ENCODE measurements around the gene CDC26. TPM values are rescaled to one million over a fixed set of nuclear protein-coding genes. Genes with fewer than 3 reads are reported as not detected.

CDC26 gene
- total RNA-seq (10 to 100 TPM; 29.0 to 39.1 (median 37.0) TPM), polyA plus RNA-seq (50.0 TPM)
- long read RNA-seq, donor 1, transcript CDC26-201 (4 exons, 872 nt): major isoform, 14 of 26 reads
- long read RNA-seq, donor 1, partial matches to known transcripts: 0 of 26 reads
- long read RNA-seq, donor 1, other reads (novel, unspliced or antisense): 11 of 26 reads
- long read RNA-seq, donor 2, transcript CDC26-201 (4 exons, 872 nt): major isoform, 12 of 21 reads
- long read RNA-seq, donor 2, partial matches to known transcripts: 3 of 21 reads
- long read RNA-seq, donor 2, other reads (novel, unspliced or antisense): 6 of 21 reads
- long read RNA-seq, donor 3, transcript CDC26-201 (4 exons, 872 nt): major isoform, 12 of 43 reads
- long read RNA-seq, donor 3, partial matches to known transcripts: 2 of 43 reads
- long read RNA-seq, donor 3, other reads (novel, unspliced or antisense): 29 of 43 reads
- long read RNA-seq, donor 4, transcript CDC26-201 (4 exons, 872 nt): major isoform, 15 of 20 reads
- long read RNA-seq, donor 4, partial matches to known transcripts: 1 of 20 reads
- long read RNA-seq, donor 4, other reads (novel, unspliced or antisense): 4 of 20 reads

DNA sequence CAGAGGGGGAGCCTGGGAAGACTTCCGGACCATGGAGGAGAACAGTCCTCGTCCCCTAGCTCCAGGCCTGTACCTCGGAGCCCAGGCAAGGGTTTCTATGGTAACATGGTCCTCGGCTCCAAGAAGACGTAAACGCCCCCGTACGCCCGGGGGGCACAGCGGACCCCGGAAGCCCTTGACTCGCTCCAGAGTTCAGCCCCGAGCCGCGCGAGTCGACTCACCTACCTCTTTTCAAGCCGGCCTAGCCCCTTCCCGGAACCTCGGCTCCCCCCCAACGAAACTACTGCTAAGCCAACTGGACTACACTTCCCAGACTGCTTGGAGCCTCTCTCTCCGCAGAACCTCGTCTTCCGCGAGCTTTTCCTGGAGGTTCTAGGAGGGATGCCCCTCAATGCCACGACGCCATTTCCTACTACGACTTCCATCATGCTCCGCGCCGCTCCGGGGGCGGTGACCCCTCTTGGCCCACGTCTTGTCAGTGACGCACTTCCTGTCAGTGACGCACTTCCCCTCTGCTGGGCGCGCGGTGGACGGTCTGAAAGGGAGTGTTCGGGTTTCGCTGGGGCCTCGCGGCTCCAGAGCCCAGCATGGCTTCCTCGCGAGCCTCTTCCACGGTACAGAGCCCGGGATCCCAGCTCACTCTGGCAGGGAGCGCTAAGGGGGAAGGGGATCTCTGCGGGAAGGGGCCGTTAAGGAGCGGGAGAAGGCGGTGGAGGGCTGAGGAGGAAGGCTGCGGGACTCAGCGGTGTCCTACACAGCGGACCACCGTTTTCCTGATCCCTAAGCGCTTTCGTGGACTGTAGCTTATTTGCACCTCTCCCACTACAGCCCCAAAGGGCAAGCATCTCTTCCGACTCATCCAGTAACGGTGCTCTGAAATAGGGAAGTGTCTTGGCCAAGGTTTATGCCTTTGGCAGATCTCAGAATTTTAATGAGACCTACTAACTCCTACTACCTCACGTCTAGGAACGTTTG, at the start of gene CDC26, which contains the start of gene PRPF4:
TSS of gene CDC26 (minus strand) at position 416 of the 975 bp plus-strand sequence. CDS start 3,065 bp downstream, outside the sequence.
TSS of gene PRPF4 (plus strand) at position 502 of the 975 bp plus-strand sequence. CDS start at position 588, 86 bp downstream.
- WGBS: under 1% methylated on average over 63 of the region's 63 CpGs
- Histone ChIP-seq H3K9me3 (ENCODE audit: control insufficient read depth, low read length) (no peaks in the 10 kb centered on the region), H3K27me3 (ENCODE audit: control insufficient read depth, insufficient read depth) (no peaks in the 10 kb centered on the region), H3K27ac (ENCODE audit: low read length) (peak within 1 kb of the TSS; percentile 91), H3K4me1 (ENCODE audit: control insufficient read depth, insufficient read depth, low read length) (no peaks in the 10 kb centered on the region), H3K4me3 (ENCODE audit: low read length) (peak within 1 kb of the TSS; percentile 81)
- ATAC-seq: peak; percentile 98 to 99
- intact Hi-C loops (cut with DNase I): loop anchor here in 1 of 4 donors (10.0 kb wide), 1 partner anchor 129 kb away; the partner anchor contains the start of gene ALAD
- peak; percentile 97 to 98 (median 98) for DNase-seq

DNA sequence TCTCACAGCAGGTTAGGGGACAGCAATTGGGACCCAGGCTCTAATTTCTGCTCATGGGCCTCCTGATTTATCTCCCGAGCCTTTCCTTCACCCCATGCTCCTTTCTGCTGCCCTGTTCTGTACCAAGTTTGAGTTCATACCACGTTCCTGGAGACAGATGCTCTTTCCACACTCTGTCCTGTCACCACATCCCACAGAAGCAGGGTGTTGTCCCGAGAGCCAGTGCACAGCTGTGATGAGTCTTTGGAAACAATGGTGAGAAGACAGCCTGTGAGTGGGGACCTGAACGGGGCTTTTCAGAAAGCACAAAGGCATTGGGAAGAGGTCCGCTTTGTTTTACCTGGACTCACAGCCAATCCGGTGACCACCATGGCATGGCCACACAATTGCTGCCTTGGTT, 47.3 kb upstream of the CDC26 start:
- intact Hi-C loops (cut with DNase I): no loop called here
- H3K4me3 ChIP-seq (ENCODE audit: low read length): no peak overlapping the region
- no peaks in the 10 kb centered on the region for H3K4me1 ChIP-seq (ENCODE audit: control insufficient read depth, insufficient read depth, low read length)
- DNase-seq: no peak
- 78% methylated on average over 6 of the region's 6 CpGs for WGBS
- H3K27me3 ChIP-seq (ENCODE audit: control insufficient read depth, insufficient read depth): no peaks in the 10 kb centered on the region
- ATAC-seq: no peak
- H3K27ac ChIP-seq (ENCODE audit: low read length): no peak overlapping the region
- H3K9me3 ChIP-seq (ENCODE audit: control insufficient read depth, low read length): no peaks in the 10 kb centered on the region

DNA sequence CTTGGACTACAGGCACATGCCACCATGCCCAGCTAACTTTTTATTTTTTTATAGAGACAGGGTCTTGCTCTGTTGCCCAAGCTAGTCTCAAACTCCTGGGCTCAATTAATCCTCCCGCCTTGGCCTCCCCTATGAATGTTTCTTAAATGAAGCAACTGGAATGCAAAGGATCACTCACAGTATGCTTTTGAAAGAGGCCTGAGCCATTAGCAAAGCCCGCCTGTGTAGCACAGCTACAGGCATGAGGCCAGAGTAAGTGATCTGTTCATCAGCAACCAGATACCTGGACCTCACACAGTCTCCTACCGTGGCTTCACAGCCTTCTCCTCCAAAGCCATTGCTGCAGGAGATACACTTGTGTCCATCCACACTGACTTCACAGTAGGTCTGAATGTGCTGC, 44.7 kb upstream of the CDC26 start:
- WGBS: 97% methylated on average over 3 of the region's 3 CpGs
- no peaks in the 10 kb centered on the region for H3K27me3 ChIP-seq (ENCODE audit: control insufficient read depth, insufficient read depth)
- H3K4me1 ChIP-seq (ENCODE audit: control insufficient read depth, insufficient read depth, low read length): no peaks in the 10 kb centered on the region
- ATAC-seq (no peak), DNase-seq (no peak)
- no peaks in the 10 kb centered on the region for H3K9me3 ChIP-seq (ENCODE audit: control insufficient read depth, low read length)
- intact Hi-C loops (cut with DNase I): no loop called here
- H3K27ac ChIP-seq (ENCODE audit: low read length): no peak overlapping the region
- H3K4me3 ChIP-seq (ENCODE audit: low read length): no peak overlapping the region

DNA sequence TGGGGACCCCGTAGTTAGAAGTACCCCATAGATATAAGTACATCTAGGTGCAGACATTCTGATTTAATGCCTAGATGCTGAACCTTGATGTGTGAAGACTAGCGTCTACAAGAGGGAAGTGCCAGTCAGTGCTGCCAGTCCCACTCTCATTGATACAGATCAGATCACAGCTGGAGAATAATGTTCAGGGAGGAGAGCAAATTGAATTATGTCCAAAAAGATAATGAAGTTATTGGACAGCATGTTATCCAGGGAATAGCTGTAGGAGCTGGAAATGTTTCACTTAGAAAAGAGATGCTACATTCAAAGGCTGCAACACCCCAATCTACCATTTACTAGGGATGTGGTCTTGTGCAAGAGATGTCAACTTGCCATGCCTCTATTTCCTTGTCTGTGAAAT, 43.7 kb upstream of the CDC26 start:
- intact Hi-C loops (cut with DNase I): loop anchor here in 3 of 4 donors (10.0 kb wide), 2 partner anchors 76 to 86 kb away; partner anchors contain the start of gene ALAD (in 2 of the 3)
- Histone ChIP-seq H3K27me3 (ENCODE audit: control insufficient read depth, insufficient read depth) (no peaks in the 10 kb centered on the region), H3K27ac (ENCODE audit: low read length) (no peak overlapping the region), H3K4me1 (ENCODE audit: control insufficient read depth, insufficient read depth, low read length) (no peaks in the 10 kb centered on the region), H3K9me3 (ENCODE audit: control insufficient read depth, low read length) (no peaks in the 10 kb centered on the region), H3K4me3 (ENCODE audit: low read length) (no peak overlapping the region)
- DNase-seq: no peak
- ATAC-seq: no peak
- WGBS: 92% methylated on average over 2 of the region's 2 CpGs

DNA sequence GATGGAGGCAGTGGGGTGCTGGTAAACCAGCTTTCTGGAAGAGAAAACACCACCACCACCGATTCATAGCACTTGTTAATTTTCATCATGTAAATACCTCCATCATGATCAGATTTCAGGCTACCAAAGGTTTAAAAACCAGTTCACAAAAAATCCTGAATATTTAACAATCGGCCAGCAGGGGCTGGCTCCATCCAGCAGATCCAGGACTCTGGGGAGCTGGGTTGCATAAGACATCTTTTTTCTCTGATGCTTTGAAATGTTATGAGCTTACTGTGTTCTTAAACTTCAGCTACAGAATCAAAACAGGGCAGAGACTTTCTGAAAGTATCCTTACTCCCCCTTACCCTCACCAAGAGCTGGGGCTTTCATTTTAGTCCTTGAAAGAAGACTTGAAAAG, 42.4 kb upstream of the CDC26 start:
- Histone ChIP-seq H3K27ac (ENCODE audit: low read length) (no peak overlapping the region), H3K27me3 (ENCODE audit: control insufficient read depth, insufficient read depth) (no peaks in the 10 kb centered on the region), H3K9me3 (ENCODE audit: control insufficient read depth, low read length) (no peaks in the 10 kb centered on the region), H3K4me1 (ENCODE audit: control insufficient read depth, insufficient read depth, low read length) (no peaks in the 10 kb centered on the region), H3K4me3 (ENCODE audit: low read length) (no peak overlapping the region)
- ATAC-seq (peak in 1 of 2 donors; percentile 50), DNase-seq (no peak)
- WGBS: 74% methylated on average over 2 of the region's 2 CpGs
- intact Hi-C loops (cut with DNase I): loop anchor here in 3 of 4 donors (10.0 kb wide), 2 partner anchors 77 to 87 kb away; partner anchors contain the start of gene ALAD (in 2 of the 3)

DNA sequence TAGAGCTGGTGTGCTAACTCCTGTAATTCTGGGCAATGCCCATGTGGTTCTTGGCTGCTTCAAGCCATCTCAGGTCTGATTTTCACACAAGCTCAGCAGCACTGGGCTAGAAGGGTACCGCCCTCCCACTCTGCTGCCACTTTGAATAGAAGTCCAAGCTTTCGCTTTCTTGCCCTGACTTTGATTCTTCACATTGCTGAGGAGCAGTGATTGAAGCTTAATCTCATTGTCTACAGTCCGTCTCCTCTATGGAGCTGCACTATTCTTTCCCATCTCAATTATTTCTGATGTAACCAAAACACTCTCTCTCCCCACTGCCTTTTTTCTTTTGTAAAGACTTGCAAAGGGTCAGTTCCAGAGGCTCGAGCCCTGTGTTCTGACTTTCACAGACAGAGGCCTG, 40.7 kb upstream of the CDC26 start:
- intact Hi-C loops (cut with DNase I): loop anchor here in 3 of 4 donors (10.0 kb wide), 2 partner anchors 79 to 89 kb away; partner anchors contain the start of gene ALAD (in 2 of the 3)
- Histone ChIP-seq H3K27ac (ENCODE audit: low read length) (no peak overlapping the region), H3K27me3 (ENCODE audit: control insufficient read depth, insufficient read depth) (no peaks in the 10 kb centered on the region), H3K4me3 (ENCODE audit: low read length) (no peak overlapping the region), H3K9me3 (ENCODE audit: control insufficient read depth, low read length) (no peaks in the 10 kb centered on the region), H3K4me1 (ENCODE audit: control insufficient read depth, insufficient read depth, low read length) (no peaks in the 10 kb centered on the region)
- 96% methylated on average over 4 of the region's 4 CpGs for WGBS
- no peak for ATAC-seq
- DNase-seq: no peak

DNA sequence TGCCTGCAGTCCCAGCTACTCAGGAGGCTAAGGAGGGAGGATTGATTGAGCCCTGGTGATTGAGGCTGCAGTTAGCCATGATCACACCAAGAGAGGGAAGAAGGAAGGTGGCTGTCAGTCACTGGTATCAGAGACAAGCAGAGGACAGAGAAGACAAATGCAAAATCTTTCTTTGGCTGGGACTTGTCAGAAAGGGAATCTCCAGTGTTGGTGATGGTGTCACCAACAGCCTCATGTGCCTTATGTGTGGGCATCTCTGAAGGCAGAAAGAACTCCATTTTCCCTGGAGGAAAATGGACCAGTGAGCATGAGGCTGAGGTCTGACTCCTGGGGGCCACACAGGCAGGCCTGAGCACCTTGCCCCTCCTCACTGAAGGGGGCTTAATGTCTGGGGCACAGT, 39.9 kb upstream of the CDC26 start:
- Histone ChIP-seq H3K27me3 (ENCODE audit: control insufficient read depth, insufficient read depth) (no peaks in the 10 kb centered on the region), H3K4me3 (ENCODE audit: low read length) (no peak overlapping the region), H3K9me3 (ENCODE audit: control insufficient read depth, low read length) (no peaks in the 10 kb centered on the region), H3K27ac (ENCODE audit: low read length) (no peak overlapping the region), H3K4me1 (ENCODE audit: control insufficient read depth, insufficient read depth, low read length) (no peaks in the 10 kb centered on the region)
- intact Hi-C loops (cut with DNase I): loop anchor here in 3 of 4 donors (10.0 kb wide), 2 partner anchors 80 to 90 kb away; partner anchors contain the start of gene ALAD (in 2 of the 3)
- DNase-seq (no peak), ATAC-seq (no peak)

DNA sequence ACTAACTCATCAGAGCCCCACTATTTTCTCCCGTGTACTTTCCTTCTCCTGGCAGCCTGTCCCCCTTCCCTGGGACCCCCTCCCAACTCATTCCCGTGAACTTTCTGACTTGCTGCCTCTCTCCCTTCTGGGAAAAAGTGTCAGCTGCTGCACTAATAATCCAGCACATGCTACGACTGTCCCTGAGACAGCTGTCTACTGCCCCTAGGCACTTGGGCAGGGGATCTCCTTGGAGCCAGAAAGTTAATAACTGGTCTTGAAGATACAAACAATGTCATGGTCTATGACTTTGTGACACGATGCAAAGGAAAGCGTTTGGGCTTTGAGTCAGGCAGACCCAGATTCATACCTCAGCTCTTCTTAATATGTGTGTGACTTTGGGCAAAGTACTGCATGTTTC, 37.9 kb upstream of the CDC26 start:
- Histone ChIP-seq H3K9me3 (ENCODE audit: control insufficient read depth, low read length) (no peaks in the 10 kb centered on the region), H3K27ac (ENCODE audit: low read length) (no peak overlapping the region), H3K4me3 (ENCODE audit: low read length) (no peak overlapping the region), H3K4me1 (ENCODE audit: control insufficient read depth, insufficient read depth, low read length) (no peaks in the 10 kb centered on the region), H3K27me3 (ENCODE audit: control insufficient read depth, insufficient read depth) (no peaks in the 10 kb centered on the region)
- DNase-seq: no peak
- 66% methylated on average over 5 of the region's 5 CpGs for WGBS
- ATAC-seq: no peak
- intact Hi-C loops (cut with DNase I): loop anchor here in 3 of 4 donors (10.0 kb wide), 2 partner anchors 82 to 92 kb away; partner anchors contain the start of gene ALAD (in 2 of the 3)

DNA sequence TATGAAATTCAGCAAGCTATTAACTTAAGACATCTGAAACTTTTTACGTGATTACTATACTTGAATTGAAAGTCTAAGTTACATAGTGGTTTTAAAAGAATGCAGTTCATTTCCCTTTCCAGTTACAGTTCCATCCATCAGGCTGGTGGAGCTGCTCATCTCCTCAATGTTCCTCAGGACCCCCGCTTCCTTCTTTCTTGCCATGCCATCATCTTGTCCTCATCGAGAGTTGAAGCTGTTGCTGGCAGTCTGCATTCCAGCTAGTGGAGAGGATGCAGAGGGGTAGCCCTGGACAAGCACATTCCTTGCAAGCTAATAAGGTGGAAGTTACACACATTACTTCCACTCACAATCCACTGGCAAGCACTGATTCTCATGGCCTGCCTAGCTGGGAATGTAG, 36.6 kb upstream of the CDC26 start:
- Histone ChIP-seq H3K4me1 (ENCODE audit: control insufficient read depth, insufficient read depth, low read length) (no peaks in the 10 kb centered on the region), H3K27ac (ENCODE audit: low read length) (no peak overlapping the region), H3K27me3 (ENCODE audit: control insufficient read depth, insufficient read depth) (no peaks in the 10 kb centered on the region), H3K9me3 (ENCODE audit: control insufficient read depth, low read length) (no peaks in the 10 kb centered on the region), H3K4me3 (ENCODE audit: low read length) (no peak overlapping the region)
- intact Hi-C loops (cut with DNase I): loop anchor here in 3 of 4 donors (10.0 kb wide), 2 partner anchors 83 to 93 kb away; partner anchors contain the start of gene ALAD (in 2 of the 3)
- ATAC-seq (no peak), DNase-seq (no peak)
- 87% methylated on average over 3 of the region's 3 CpGs for WGBS

DNA sequence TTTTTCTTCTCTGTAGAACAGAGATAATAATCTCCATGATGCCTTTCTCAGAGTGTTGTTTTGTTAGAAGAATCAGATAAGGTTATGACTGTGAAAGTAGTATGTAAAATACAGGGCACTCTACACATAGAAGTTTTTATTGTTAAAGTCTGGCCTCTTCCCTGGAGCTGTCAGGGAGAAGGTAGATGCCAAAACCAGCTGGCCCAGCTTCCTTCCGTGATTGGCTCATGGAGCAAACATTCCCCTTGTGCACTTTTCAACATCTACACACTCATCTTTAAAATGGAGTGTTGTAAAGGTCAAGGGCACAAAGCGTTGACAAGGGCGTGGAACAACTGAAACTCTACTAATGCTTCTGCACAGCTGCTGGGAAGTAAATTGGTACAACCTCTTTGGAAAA, 35.2 kb upstream of the CDC26 start:
- intact Hi-C loops (cut with DNase I): loop anchor here in 3 of 4 donors (10.0 kb wide), 2 partner anchors 84 to 94 kb away; partner anchors contain the start of gene ALAD (in 2 of the 3)
- ATAC-seq (peak in 1 of 2 donors; percentile 68), DNase-seq (no peak)
- Histone ChIP-seq H3K27me3 (ENCODE audit: control insufficient read depth, insufficient read depth) (no peaks in the 10 kb centered on the region), H3K27ac (ENCODE audit: low read length) (no peak overlapping the region), H3K4me1 (ENCODE audit: control insufficient read depth, insufficient read depth, low read length) (no peaks in the 10 kb centered on the region), H3K9me3 (ENCODE audit: control insufficient read depth, low read length) (no peaks in the 10 kb centered on the region), H3K4me3 (ENCODE audit: low read length) (no peak overlapping the region)
- WGBS: 42% methylated on average over 3 of the region's 3 CpGs
